Measurements from ENCODE around the gene ABCG2.

Gene ABCG2

GRCh38 chr4:88188738-88189417 is 30.4 kb upstream of the ABCG2 start:
- no peak for TF ChIP-seq JUND (IDR thresholded peaks at IDR 0.05; ENCODE audit: low read depth)
- no peak for DNase-seq (ENCODE audit: low read depth in 1 of 2, low spot score in 1 of 2)
- in situ Hi-C loops (cut with HindIII; ENCODE audit: low pct_unique_long_range_greater_than_20kb, low sequenced_read_pairs): no loop called here

GRCh38 chr4:88187766-88188165 is 29.3 kb upstream of the ABCG2 start:
- in situ Hi-C loops (cut with HindIII; ENCODE audit: low pct_unique_long_range_greater_than_20kb, low sequenced_read_pairs): no loop called here

GRCh38 chr4:88185906-88186305 is 27.5 kb upstream of the ABCG2 start:
- in situ Hi-C loops (cut with HindIII; ENCODE audit: low pct_unique_long_range_greater_than_20kb, low sequenced_read_pairs): no loop called here
- DNase-seq (ENCODE audit: low read depth in 1 of 2, low spot score in 1 of 2): no peak
- no peak for TF ChIP-seq JUND (IDR thresholded peaks at IDR 0.05; ENCODE audit: low read depth)

More at GRCh38 chr4:88187766-88188165, 29.3 kb upstream of the ABCG2 start:
- no peak for DNase-seq (ENCODE audit: low read depth in 1 of 2, low spot score in 1 of 2)
- TF ChIP-seq JUND (IDR thresholded peaks at IDR 0.05; ENCODE audit: low read depth): no peak

GRCh38 chr4:88179261-88179660 is 20.8 kb upstream of the ABCG2 start:
- in situ Hi-C loops (cut with HindIII; ENCODE audit: low pct_unique_long_range_greater_than_20kb, low sequenced_read_pairs): no loop called here

GRCh38 chr4:88178626-88179231 is 20.3 kb upstream of the ABCG2 start:
- peak in 1 of 2 experiments; percentile 11 for DNase-seq (ENCODE audit: low read depth in 1 of 2, low spot score in 1 of 2)
- in situ Hi-C loops (cut with HindIII; ENCODE audit: low pct_unique_long_range_greater_than_20kb, low sequenced_read_pairs): no loop called here
- no peak for TF ChIP-seq JUND (IDR thresholded peaks at IDR 0.05; ENCODE audit: low read depth)

More at GRCh38 chr4:88179261-88179660, 20.8 kb upstream of the ABCG2 start:
- no peak for TF ChIP-seq JUND (IDR thresholded peaks at IDR 0.05; ENCODE audit: low read depth)
- no peak for DNase-seq (ENCODE audit: low read depth in 1 of 2, low spot score in 1 of 2)

- DNase-seq (ENCODE audit: low read depth in 1 of 2, low spot score in 1 of 2): peak; percentile 17 to 80
- no peak for TF ChIP-seq JUND (IDR thresholded peaks at IDR 0.05; ENCODE audit: low read depth)
- in situ Hi-C loops (cut with HindIII; ENCODE audit: low pct_unique_long_range_greater_than_20kb, low sequenced_read_pairs): no loop called here
Observed at GRCh38 chr4:88177983-88178625, 19.7 kb upstream of the ABCG2 start.

GRCh38 chr4:88172987-88173386 is 14.5 kb upstream of the ABCG2 start:
- in situ Hi-C loops (cut with HindIII; ENCODE audit: low pct_unique_long_range_greater_than_20kb, low sequenced_read_pairs): no loop called here
- no peak for DNase-seq (ENCODE audit: low read depth in 1 of 2, low spot score in 1 of 2)
- no peak for TF ChIP-seq JUND (IDR thresholded peaks at IDR 0.05; ENCODE audit: low read depth)

- no peak for DNase-seq (ENCODE audit: low read depth in 1 of 2, low spot score in 1 of 2)
- in situ Hi-C loops (cut with HindIII; ENCODE audit: low pct_unique_long_range_greater_than_20kb, low sequenced_read_pairs): no loop called here
- no peak for TF ChIP-seq JUND (IDR thresholded peaks at IDR 0.05; ENCODE audit: low read depth)
Observed at GRCh38 chr4:88171206-88171605, 12.8 kb upstream of the ABCG2 start.

- no peak for DNase-seq (ENCODE audit: low read depth in 1 of 2, low spot score in 1 of 2)
- no peak for TF ChIP-seq JUND (IDR thresholded peaks at IDR 0.05; ENCODE audit: low read depth)
Observed at GRCh38 chr4:88169298-88169697, 10.9 kb upstream of the ABCG2 start.

GRCh38 chr4:88166608-88167007 is 8.2 kb upstream of the ABCG2 start:
- in situ Hi-C loops (cut with HindIII; ENCODE audit: low pct_unique_long_range_greater_than_20kb, low sequenced_read_pairs): no loop called here
- no peak for DNase-seq (ENCODE audit: low read depth in 1 of 2, low spot score in 1 of 2)

More at GRCh38 chr4:88169298-88169697, 10.9 kb upstream of the ABCG2 start:
- in situ Hi-C loops (cut with HindIII; ENCODE audit: low pct_unique_long_range_greater_than_20kb, low sequenced_read_pairs): no loop called here

GRCh38 chr4:88163336-88163735 is 4.9 kb upstream of the ABCG2 start:
- in situ Hi-C loops (cut with HindIII; ENCODE audit: low pct_unique_long_range_greater_than_20kb, low sequenced_read_pairs): no loop called here
- no peak for TF ChIP-seq JUND (IDR thresholded peaks at IDR 0.05; ENCODE audit: low read depth)
- DNase-seq (ENCODE audit: low read depth in 1 of 2, low spot score in 1 of 2): no peak

More at GRCh38 chr4:88166608-88167007, 8.2 kb upstream of the ABCG2 start:
- no peak for TF ChIP-seq JUND (IDR thresholded peaks at IDR 0.05; ENCODE audit: low read depth)

GRCh38 chr4:88162626-88163025 is 4.2 kb upstream of the ABCG2 start:
- no peak for DNase-seq (ENCODE audit: low read depth in 1 of 2, low spot score in 1 of 2)
- in situ Hi-C loops (cut with HindIII; ENCODE audit: low pct_unique_long_range_greater_than_20kb, low sequenced_read_pairs): no loop called here
- TF ChIP-seq JUND (IDR thresholded peaks at IDR 0.05; ENCODE audit: low read depth): no peak

GRCh38 chr4:88159229-88159725 is 838 bp upstream of the ABCG2 start:
- in situ Hi-C loops (cut with HindIII; ENCODE audit: low pct_unique_long_range_greater_than_20kb, low sequenced_read_pairs): no loop called here
- DNase-seq (ENCODE audit: low read depth in 1 of 2, low spot score in 1 of 2): peak; percentile 28 to 40
- no peak for TF ChIP-seq JUND (IDR thresholded peaks at IDR 0.05; ENCODE audit: low read depth)

All from T47D (cell line).